Immature natural killer cell (primary cell): ENCODE data around the gene LMAN2. TPM values are rescaled to one million over a fixed set of nuclear protein-coding genes. Genes with fewer than 3 reads are reported as not detected.

ENCODE experiments used
- DNase-seq, 3 donors: peaks; one replicate each; pipeline ENCODE4 v3.0.0; 2022; ENCODE audit warnings: mixed read lengths in 1 of 3
- H3K27ac Mint-ChIP-seq, 6 donors: one replicate each; pipeline ENCODE4 v1.8.0; 2020; ENCODE audit warnings: mixed read lengths in 6 of 6, mild to moderate bottlenecking in 5 of 6, inconsistent platforms in 4 of 6, moderate library complexity in 3 of 6
- H3K27me3 Mint-ChIP-seq, 3 donors: one replicate each; pipeline ENCODE4 v1.8.0; 2020 to 2021; ENCODE audit warnings: low read depth in 3 of 3, mild to moderate bottlenecking in 3 of 3, mixed read lengths in 3 of 3, moderate library complexity in 3 of 3, inconsistent platforms in 1 of 3
- H3K36me3 Mint-ChIP-seq, 3 donors: one replicate each; pipeline ENCODE4 v1.8.0; 2020; ENCODE audit warnings: mixed read lengths in 3 of 3, inconsistent platforms in 2 of 3, mild to moderate bottlenecking in 2 of 3
- H3K4me1 Mint-ChIP-seq, 2 donors: one replicate each; pipeline ENCODE4 v1.8.0; 2020; ENCODE audit warnings: inconsistent platforms in 2 of 2, mild to moderate bottlenecking in 2 of 2, mixed read lengths in 2 of 2, moderate library complexity in 1 of 2
- H3K4me3 Mint-ChIP-seq, 5 donors: one replicate each; pipeline ENCODE4 v1.8.0; 2020; ENCODE audit warnings: mild to moderate bottlenecking in 5 of 5, mixed read lengths in 5 of 5, inconsistent platforms in 3 of 5, moderate library complexity in 3 of 5
- H3K9me3 Mint-ChIP-seq, 6 donors: one replicate each; pipeline ENCODE4 v1.8.0; 2020; ENCODE audit warnings: mild to moderate bottlenecking in 6 of 6, mixed read lengths in 6 of 6, inconsistent platforms in 4 of 6, moderate library complexity in 3 of 6
- polyA plus RNA-seq, 3 donors: library from polyadenylated mRNA; unstranded; fragments of 300-500 nt; fragmentation: Illumina TruSeq; gene quantifications; one replicate each; pipeline ENCODE4 v1.2.3, GENCODE V29; 2021

Gene LMAN2
- polyA plus RNA-seq, 3 donors from 2014 or later = 316 to 441 (median 409) TPM

GRCh38 chr5:177294632-177295031 lies 56.8 kb downstream of the LMAN2 start:
- Mint-ChIP-seq H3K4me1 (peaks cover 43 to 44% of the 10 kb centered on the region in 2 donors), H3K9me3 (no peaks in the 10 kb centered on the region), H3K27ac (peak overlapping the region in 4 of 6 donors; percentile 24 to 51 (median 42)), H3K36me3 (peaks cover 19 to 29% (median 21%) of the 10 kb centered on the region in 3 donors), H3K4me3 (no peak overlapping the region), H3K27me3 (peaks cover 0 to 20% (median 14%) of the 10 kb centered on the region in 3 donors)
- no peak for DNase-seq

DNA sequence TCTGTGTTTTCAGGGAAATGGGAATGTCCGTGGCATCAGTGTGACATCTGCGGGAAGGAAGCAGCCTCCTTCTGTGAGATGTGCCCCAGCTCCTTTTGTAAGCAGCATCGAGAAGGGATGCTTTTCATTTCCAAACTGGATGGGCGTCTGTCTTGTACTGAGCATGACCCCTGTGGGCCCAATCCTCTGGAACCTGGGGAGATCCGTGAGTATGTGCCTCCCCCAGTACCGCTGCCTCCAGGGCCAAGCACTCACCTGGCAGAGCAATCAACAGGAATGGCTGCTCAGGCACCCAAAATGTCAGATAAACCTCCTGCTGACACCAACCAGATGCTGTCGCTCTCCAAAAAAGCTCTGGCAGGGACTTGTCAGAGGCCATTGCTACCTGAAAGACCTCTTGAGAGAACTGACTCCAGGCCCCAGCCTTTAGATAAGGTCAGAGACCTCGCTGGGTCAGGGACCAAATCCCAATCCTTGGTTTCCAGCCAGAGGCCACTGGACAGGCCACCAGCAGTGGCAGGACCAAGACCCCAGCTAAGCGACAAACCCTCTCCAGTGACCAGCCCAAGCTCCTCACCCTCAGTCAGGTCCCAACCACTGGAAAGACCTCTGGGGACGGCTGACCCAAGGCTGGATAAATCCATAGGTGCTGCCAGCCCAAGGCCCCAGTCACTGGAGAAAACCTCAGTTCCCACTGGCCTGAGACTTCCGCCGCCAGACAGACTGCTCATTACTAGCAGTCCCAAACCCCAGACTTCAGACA lies 57.5 kb downstream of the LMAN2 start:
- H3K9me3 Mint-ChIP-seq = no peaks in the 10 kb centered on the region

DNA sequence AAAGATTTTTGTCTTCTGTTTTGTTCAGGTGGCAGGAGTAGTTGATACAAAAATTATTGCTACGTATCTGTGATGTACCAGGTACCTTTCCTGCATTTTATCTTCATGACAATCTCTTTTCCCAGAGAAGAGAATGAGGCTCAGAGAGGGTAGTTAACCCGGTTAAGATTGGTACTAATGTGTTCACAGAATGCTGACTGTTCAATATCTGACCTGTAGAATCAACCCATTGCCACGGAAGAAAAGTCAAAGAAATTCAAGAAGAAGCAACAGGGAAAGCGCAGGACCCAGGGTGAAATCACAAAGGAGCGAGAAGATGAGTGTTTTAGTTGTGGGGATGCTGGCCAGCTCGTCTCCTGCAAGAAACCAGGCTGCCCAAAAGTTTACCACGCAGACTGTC lies 59.7 kb downstream of the LMAN2 start:
- Mint-ChIP-seq H3K36me3 (peaks cover 25 to 37% (median 29%) of the 10 kb centered on the region in 3 donors), H3K27ac (peak overlapping the region in 2 of 6 donors; percentile 30 to 64), H3K9me3 (no peaks in the 10 kb centered on the region)

More for the DNA sequence above, 57.5 kb downstream of the LMAN2 start:
- Mint-ChIP-seq H3K27me3 (peaks cover 0 to 19% (median 14%) of the 10 kb centered on the region in 3 donors), H3K4me1 (peaks cover 38% of the 10 kb centered on the region in 2 donors), H3K27ac (peak overlapping the region in 2 of 6 donors; percentile 46 to 51), H3K36me3 (peaks cover 23 to 33% (median 25%) of the 10 kb centered on the region in 3 donors), H3K4me3 (no peak overlapping the region)
- no peak for DNase-seq

DNA sequence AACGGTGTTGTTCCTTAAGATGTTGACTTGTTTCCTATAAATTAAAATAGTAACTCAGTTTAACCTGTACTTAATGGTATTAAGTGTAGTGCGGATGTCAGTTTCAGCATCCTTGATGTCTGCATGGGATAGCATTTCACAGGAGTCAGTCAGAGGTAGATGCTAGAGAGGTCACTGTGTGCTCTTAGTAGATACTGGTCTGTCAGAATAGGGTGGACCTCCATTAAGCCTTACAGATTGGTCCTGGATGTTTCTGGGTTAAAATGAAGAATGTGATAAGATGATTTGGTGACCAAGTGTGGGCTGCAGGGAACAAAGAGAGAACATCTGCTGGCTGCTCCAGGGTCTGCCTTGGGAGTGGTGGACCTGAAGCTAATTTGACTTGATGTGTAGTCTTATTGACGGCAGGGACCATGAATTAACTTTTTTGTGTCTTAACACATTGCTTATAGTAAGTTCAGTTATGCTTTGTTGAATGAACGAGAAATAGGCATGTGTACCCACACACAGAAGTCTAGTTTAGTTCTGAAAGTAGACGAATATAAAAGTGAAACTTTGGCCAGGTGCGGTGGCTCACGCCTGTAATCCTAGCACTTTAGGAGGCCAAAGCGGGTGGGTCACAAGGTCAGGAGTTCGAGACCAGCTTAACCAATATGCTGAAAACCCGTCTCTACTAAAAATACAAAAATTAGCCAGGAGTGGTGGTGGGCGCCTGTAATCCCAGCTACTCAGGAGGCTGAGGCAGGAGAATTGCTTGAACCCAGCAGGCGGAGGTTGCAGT lies 60.5 kb downstream of the LMAN2 start:
- peaks cover 22 to 36% (median 29%) of the 10 kb centered on the region in 3 donors for H3K36me3 Mint-ChIP-seq
- peaks cover 10 to 15% of the 10 kb centered on the region in 2 donors for H3K4me1 Mint-ChIP-seq
- DNase-seq = no peak
- no peak overlapping the region for H3K4me3 Mint-ChIP-seq
- peaks cover 0 to 10% (median 8%) of the 10 kb centered on the region in 3 donors for H3K27me3 Mint-ChIP-seq
- peak overlapping the region in 3 of 6 donors; percentile 30 to 46 (median 34) for H3K27ac Mint-ChIP-seq
- H3K9me3 Mint-ChIP-seq = no peaks in the 10 kb centered on the region

More for the DNA sequence above, 59.7 kb downstream of the LMAN2 start:
- peaks cover 0 to 17% (median 12%) of the 10 kb centered on the region in 3 donors for H3K27me3 Mint-ChIP-seq
- no peak overlapping the region for H3K4me3 Mint-ChIP-seq
- DNase-seq = no peak
- peaks cover 17 to 22% of the 10 kb centered on the region in 2 donors for H3K4me1 Mint-ChIP-seq

- no peak overlapping the region for H3K27ac Mint-ChIP-seq
- H3K36me3 Mint-ChIP-seq = peaks cover 22 to 37% (median 28%) of the 10 kb centered on the region in 3 donors
- H3K9me3 Mint-ChIP-seq = no peaks in the 10 kb centered on the region
- peaks cover 0 to 1% of the 10 kb centered on the region in 2 donors for H3K4me1 Mint-ChIP-seq
- peaks cover 0 to 3% (median 0%) of the 10 kb centered on the region in 3 donors for H3K27me3 Mint-ChIP-seq
- no peak overlapping the region for H3K4me3 Mint-ChIP-seq
- DNase-seq = no peak
These were observed 63.3 kb downstream of the LMAN2 start for GRCh38 chr5:177288191-177288590.

Other genes starting within 250 kb of the LMAN2 start
- gene NSD1, start 217.9 kb downstream of the LMAN2 start, polyA plus RNA-seq = 10 to 100 TPM; 17.3 to 92.9 (median 19.7) TPM
- gene RAB24, start 47.9 kb downstream of the LMAN2 start, polyA plus RNA-seq = 10 to 100 TPM; 39.7 to 80.2 (median 45.8) TPM
- gene PRELID1, start 47.9 kb downstream of the LMAN2 start, polyA plus RNA-seq = 100 to 1,000 TPM; 345 to 494 (median 375) TPM
- gene MXD3, start 39.8 kb downstream of the LMAN2 start, polyA plus RNA-seq = 1 to 10 TPM; 2.1 to 4.2 (median 4.1) TPM
- gene RGS14, start 6.3 kb upstream of the LMAN2 start, polyA plus RNA-seq = 10 to 100 TPM; 27.1 to 64.5 (median 33.8) TPM
- gene SLC34A1, start 32.8 kb upstream of the LMAN2 start, polyA plus RNA-seq = under 1 TPM in 2 of 3 donors, not detected in 1; 0.26 to 0.34 TPM
- gene PFN3, start 49.0 kb upstream of the LMAN2 start, polyA plus RNA-seq = not detected
- 1 to 10 TPM in 2 of 3 donors, not detected in 1; 1.3 to 2.3 TPM for gene F12, start 57.9 kb upstream of the LMAN2 start, polyA plus RNA-seq
- gene GRK6, start 75.0 kb upstream of the LMAN2 start, polyA plus RNA-seq = 100 to 1,000 TPM; 102 to 129 (median 103) TPM
- 10 to 100 TPM in 2 of 3 donors, 1 to 10 TPM in 1; 9.6 to 25.4 (median 17.5) TPM for gene PRR7, start 95.1 kb upstream of the LMAN2 start, polyA plus RNA-seq
- 1 to 10 TPM in 2 of 3 donors, under 1 TPM in 1; 0.93 to 4.2 (median 2.8) TPM for gene DBN1, start 122.0 kb upstream of the LMAN2 start, polyA plus RNA-seq
- 1 to 10 TPM; 1.1 to 3.3 (median 2.3) TPM for gene PDLIM7, start 145.9 kb upstream of the LMAN2 start, polyA plus RNA-seq
- gene DOK3, start 158.2 kb upstream of the LMAN2 start, polyA plus RNA-seq = 1 to 10 TPM in 1 of 3 donors, under 1 TPM in 1, not detected in 1; 0.48 to 1.3 TPM
- gene DDX41, start 165.3 kb upstream of the LMAN2 start, polyA plus RNA-seq = 10 to 100 TPM; 20.0 to 62.6 (median 46.4) TPM
- gene FAM193B, start 202.9 kb upstream of the LMAN2 start, polyA plus RNA-seq = 1 to 10 TPM; 2.5 to 6.2 (median 3.4) TPM
- gene TMED9, start 240.5 kb upstream of the LMAN2 start, polyA plus RNA-seq = 100 to 1,000 TPM; 172 to 231 (median 178) TPM
- gene B4GALT7, start 248.5 kb upstream of the LMAN2 start, polyA plus RNA-seq = 10 to 100 TPM; 11.7 to 30.2 (median 21.0) TPM